HL-60 (cell line): ENCODE results near the gene GRIN2C.

Source experiments
- DNase-seq, 2 experiments: peaks; one replicate each; pipeline ENCODE4 v3.0.0-alpha.2; 2010 to 2020; ENCODE audit warnings: low read depth in 1 of 2, low spot score in 1 of 2
- H3K27ac ChIP-seq: fragments of 250-450 bp; sonication (Bioruptor Pico); replicated peaks from 2 replicates; pipeline ENCODE4 v1.5.1; 2020; ENCODE audit warnings: mild to moderate bottlenecking, moderate library complexity
- H3K27me3 ChIP-seq: fragments of 250-450 bp; sonication (Bioruptor Pico); 2 replicates; pipeline ENCODE4 v1.5.1; 2021; ENCODE audit warnings: mild to moderate bottlenecking, moderate library complexity; ENCODE audit not compliant: insufficient read depth, poor library complexity, severe bottlenecking
- H3K4me3 ChIP-seq: replicated peaks from 2 replicates; pipeline ENCODE4 v1.5.1; 2011; ENCODE audit warnings: mild to moderate bottlenecking, control low read depth, low read length; ENCODE audit not compliant: insufficient read depth
- CTCF ChIP-seq: IDR thresholded peaks from one replicate; pipeline ENCODE4 v1.5.1; 2011; ENCODE audit warnings: low read length, control low read depth, inconsistent platforms; ENCODE audit not compliant: insufficient read depth
- GABPA ChIP-seq: IDR thresholded peaks from 2 replicates; pipeline ENCODE4 v1.6.1; 2012; ENCODE audit warnings: low read depth
- POLR2AphosphoS5 ChIP-seq: IDR thresholded peaks from 2 replicates; pipeline ENCODE4 v1.6.1; 2012; ENCODE audit warnings: low read depth
- SPI1 ChIP-seq: IDR thresholded peaks from 2 replicates; pipeline ENCODE4 v1.6.1; 2012; ENCODE audit warnings: low read depth, mild to moderate bottlenecking, borderline replicate concordance
- TF ChIP-seq, protein P1 (sequence below): IDR thresholded peaks from 2 replicates; pipeline ENCODE4 v1.6.1; 2012; ENCODE audit warnings: low read depth; ENCODE audit not compliant: insufficient replicate concordance

GRIN2C gene

DNA sequence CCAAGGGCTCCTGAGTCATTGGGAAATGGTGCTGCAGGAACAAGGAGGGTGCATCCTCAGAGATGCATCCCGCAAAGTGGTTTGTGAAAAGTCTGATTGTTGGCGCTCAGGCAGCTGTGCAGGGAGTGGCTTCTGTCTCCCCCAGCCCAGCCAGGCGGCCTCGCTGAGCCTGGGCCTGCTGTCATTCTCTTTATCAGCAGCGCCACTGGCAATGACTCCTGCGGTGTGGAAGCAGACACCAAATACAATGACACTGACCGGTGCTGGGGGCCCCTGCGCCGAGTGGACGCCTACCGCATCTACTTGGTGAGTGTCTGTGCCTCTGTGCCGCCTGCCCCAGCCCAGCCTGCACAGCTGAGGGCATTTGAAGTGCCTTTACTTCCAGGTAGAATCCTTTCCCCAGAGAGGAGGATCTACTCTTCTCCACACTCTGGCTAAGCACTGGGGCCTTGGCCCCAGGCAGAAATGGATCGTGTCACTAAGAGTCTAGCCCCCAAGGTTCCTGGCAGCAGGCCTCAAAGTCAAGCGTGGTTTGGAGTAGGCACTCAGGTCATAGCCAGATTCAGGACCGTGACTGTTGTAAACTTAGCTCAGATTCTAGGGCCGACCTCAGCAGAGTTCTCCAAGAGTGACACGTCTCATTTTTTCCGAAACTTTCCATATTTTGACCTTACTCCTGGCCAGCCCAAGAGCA, 64.2 kb downstream of the GRIN2C start:
- Histone ChIP-seq H3K4me3 (no peak overlapping the region), H3K27ac (no peak overlapping the region), H3K27me3 (no peaks in the 10 kb centered on the region)
- TF ChIP-seq POLR2AphosphoS5 (no peak), GABPA (no peak), CTCF (no peak), SPI1 (no peak)
- TF ChIP-seq, protein P1, sequence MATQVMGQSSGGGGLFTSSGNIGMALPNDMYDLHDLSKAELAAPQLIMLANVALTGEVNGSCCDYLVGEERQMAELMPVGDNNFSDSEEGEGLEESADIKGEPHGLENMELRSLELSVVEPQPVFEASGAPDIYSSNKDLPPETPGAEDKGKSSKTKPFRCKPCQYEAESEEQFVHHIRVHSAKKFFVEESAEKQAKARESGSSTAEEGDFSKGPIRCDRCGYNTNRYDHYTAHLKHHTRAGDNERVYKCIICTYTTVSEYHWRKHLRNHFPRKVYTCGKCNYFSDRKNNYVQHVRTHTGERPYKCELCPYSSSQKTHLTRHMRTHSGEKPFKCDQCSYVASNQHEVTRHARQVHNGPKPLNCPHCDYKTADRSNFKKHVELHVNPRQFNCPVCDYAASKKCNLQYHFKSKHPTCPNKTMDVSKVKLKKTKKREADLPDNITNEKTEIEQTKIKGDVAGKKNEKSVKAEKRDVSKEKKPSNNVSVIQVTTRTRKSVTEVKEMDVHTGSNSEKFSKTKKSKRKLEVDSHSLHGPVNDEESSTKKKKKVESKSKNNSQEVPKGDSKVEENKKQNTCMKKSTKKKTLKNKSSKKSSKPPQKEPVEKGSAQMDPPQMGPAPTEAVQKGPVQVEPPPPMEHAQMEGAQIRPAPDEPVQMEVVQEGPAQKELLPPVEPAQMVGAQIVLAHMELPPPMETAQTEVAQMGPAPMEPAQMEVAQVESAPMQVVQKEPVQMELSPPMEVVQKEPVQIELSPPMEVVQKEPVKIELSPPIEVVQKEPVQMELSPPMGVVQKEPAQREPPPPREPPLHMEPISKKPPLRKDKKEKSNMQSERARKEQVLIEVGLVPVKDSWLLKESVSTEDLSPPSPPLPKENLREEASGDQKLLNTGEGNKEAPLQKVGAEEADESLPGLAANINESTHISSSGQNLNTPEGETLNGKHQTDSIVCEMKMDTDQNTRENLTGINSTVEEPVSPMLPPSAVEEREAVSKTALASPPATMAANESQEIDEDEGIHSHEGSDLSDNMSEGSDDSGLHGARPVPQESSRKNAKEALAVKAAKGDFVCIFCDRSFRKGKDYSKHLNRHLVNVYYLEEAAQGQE, result no peak
- no peak for DNase-seq

- no peak for DNase-seq
- Histone ChIP-seq H3K27ac (no peak overlapping the region), H3K27me3 (no peaks in the 10 kb centered on the region), H3K4me3 (no peak overlapping the region)
- TF ChIP-seq CTCF (no peak), GABPA (no peak), POLR2AphosphoS5 (no peak)
- TF ChIP-seq, protein P1, result no peak
These were observed 67.0 kb downstream of the GRIN2C start for GRCh38 chr17:74792586-74793105.
